Hepatocyte (in vitro differentiated cells): ENCODE results near the gene PHF2.

Experiments used
- CTCF ChIP-seq: fragments of 200-600 bp; sonication (generic); IDR thresholded peaks from 2 replicates; pipeline ENCODE4 v1.5.1; 2016; ENCODE audit warnings: antibody characterized with exemption, mild to moderate bottlenecking; ENCODE audit not compliant: poor library complexity
- EZH2 ChIP-seq: fragments of 200-600 bp; sonication (generic); IDR thresholded peaks from 2 replicates; pipeline ENCODE4 v1.6.1; 2016; ENCODE audit warnings: antibody characterized with exemption, mild to moderate bottlenecking, borderline replicate concordance

- TF ChIP-seq EZH2 (no peak), CTCF (no peak)
These were observed 39.5 kb upstream of the PHF2 start for GRCh38 chr9:93536874-93537273.
